ENCODE data around the gene TIGD2.

DNA sequence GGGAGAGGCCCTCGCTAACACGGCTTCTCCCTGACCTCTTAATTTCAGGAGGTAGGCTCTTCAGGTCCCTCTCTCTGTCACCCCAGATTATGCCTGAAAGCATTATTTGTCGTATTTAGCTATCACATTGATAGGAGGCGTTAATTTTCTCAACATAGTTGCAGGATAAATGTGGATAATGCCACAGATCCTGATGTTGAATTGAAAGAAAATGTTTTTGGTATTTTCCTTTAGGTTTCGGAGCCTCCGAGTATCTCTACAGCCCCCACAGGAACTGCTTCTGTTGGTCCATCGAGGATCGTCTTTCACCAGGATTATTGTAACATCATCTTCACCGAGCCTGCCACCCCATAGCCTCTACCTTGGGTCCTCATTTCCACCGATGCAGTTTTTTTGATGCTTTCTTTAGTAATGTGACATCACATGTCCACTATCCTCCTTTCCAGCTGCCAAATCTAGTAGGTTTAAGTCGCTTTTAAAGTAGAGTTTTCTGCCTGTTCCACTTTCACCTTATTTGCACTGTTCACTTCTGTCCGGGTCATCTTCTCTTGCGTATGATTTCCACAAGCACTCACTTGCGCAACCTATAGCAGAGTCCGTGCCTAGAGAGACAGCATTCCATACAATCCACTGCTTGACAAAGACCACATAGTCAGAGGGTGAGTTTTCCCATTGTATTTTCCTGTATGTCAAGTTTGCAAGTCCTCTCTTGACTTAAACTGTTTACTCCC, 665 bp downstream of the TIGD2 start:
- TF ChIP-seq, protein P1, sequence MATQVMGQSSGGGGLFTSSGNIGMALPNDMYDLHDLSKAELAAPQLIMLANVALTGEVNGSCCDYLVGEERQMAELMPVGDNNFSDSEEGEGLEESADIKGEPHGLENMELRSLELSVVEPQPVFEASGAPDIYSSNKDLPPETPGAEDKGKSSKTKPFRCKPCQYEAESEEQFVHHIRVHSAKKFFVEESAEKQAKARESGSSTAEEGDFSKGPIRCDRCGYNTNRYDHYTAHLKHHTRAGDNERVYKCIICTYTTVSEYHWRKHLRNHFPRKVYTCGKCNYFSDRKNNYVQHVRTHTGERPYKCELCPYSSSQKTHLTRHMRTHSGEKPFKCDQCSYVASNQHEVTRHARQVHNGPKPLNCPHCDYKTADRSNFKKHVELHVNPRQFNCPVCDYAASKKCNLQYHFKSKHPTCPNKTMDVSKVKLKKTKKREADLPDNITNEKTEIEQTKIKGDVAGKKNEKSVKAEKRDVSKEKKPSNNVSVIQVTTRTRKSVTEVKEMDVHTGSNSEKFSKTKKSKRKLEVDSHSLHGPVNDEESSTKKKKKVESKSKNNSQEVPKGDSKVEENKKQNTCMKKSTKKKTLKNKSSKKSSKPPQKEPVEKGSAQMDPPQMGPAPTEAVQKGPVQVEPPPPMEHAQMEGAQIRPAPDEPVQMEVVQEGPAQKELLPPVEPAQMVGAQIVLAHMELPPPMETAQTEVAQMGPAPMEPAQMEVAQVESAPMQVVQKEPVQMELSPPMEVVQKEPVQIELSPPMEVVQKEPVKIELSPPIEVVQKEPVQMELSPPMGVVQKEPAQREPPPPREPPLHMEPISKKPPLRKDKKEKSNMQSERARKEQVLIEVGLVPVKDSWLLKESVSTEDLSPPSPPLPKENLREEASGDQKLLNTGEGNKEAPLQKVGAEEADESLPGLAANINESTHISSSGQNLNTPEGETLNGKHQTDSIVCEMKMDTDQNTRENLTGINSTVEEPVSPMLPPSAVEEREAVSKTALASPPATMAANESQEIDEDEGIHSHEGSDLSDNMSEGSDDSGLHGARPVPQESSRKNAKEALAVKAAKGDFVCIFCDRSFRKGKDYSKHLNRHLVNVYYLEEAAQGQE (IDR thresholded peaks at IDR 0.05; ENCODE audit: insufficient read depth in 1 of 2, low read depth in 2 of 2, low read length in 2 of 2): no peak
- TF ChIP-seq POLR2AphosphoS5 (IDR thresholded peaks at IDR 0.05; ENCODE audit: low read depth, low read length): no peak
- no peak for TF ChIP-seq SIN3A (IDR thresholded peaks at IDR 0.05; ENCODE audit: borderline replicate concordance, insufficient read depth, low read length)
- no peak for TF ChIP-seq FOXP2 (optimal IDR thresholded peaks at IDR 0.05; ENCODE audit: borderline replicate concordance, extremely low read depth, extremely low read length, insufficient read depth)
- no peak for TF ChIP-seq TAF1 (IDR thresholded peaks at IDR 0.05; ENCODE audit: borderline replicate concordance, insufficient read depth, low read length)

All from PFSK-1 (cell line).